ENCODE data around the gene MRPS18B.
"Not testable (repeated sequence)": the region's sequence is repeated elsewhere in the genome, so short reads cannot be mapped to it uniquely, and the experiment has no call there.

The MRPS18B gene

DNA sequence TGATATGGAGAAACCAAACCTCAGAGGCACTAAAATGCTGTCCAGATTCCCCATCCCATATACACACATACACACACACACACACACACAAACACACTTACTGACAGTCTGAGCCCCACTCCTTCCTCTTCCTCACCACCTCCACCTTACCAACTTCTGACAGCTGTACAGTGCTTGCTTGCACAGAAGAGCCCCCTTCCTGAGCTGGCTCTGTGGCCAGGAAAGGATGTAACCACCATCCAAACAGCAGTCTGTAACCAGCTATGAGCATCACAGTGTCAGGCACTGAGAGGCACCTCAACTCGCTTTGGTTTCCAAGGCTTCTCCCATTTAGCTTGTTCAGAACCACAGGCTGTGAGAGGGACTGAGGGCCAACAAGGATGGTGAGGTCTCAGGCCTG lies 23.4 kb downstream of the MRPS18B start:
- DNase-seq (ENCODE audit: low read depth in 2 of 2) = no peak

DNA sequence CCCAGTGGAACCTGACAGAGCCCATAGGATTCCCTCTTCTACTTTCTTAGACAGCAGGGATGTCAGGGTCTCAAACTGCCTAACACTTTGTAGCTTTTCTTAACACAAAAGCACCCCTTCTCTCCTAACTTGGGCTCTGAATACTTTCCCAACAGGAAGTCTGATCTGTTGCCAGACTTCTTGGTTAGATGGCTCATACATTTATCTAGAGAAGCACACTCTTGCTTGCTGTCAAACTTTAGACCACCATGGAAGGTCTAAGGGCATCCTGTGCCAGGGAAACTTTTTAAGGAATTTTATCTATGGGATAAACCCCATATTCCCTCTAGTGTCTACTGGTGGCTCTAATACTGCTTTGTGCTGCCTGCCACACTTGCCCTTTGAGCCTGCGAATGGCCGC lies 26.0 kb downstream of the MRPS18B start:
- no peak for DNase-seq (ENCODE audit: low read depth in 2 of 2)

- no peak for DNase-seq (ENCODE audit: low read depth in 2 of 2)
These were observed 27.1 kb downstream of the MRPS18B start for GRCh38 chr6:30644769-30645168.

DNA sequence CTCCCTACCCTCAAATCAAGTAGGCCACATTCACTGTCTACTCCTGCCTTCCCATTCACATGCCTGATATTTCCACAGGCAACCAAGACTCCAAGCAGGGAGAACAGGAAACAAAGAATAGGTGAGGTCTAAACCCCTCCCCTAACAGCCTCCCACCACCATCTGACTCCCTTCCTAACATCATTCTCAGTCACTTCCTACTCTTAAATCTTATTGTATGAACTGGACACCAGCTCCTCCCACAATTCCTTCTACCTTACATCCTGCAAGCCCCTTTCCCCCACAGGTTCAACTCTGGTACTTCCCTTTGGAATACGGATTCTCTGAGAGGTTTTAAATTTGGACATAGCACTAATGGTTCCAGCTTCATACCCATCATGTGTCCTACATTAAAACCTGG lies 28.3 kb downstream of the MRPS18B start:
- no peak for DNase-seq (ENCODE audit: low read depth in 2 of 2)

GRCh38 chr6:30646450-30647241 lies 29.0 kb downstream of the MRPS18B start, which contains the start of gene C6orf136:
TSS of gene C6orf136 (plus strand) at chr6:30647133. CDS start at chr6:30647232, 99 bp downstream.
- DNase-seq (ENCODE audit: low read depth in 2 of 2) = peak; percentile 87 to 88

GRCh38 chr6:30647242-30648116 lies 29.8 kb downstream of the MRPS18B start:
- DNase-seq (ENCODE audit: low read depth in 2 of 2) = peak; percentile 74 to 80

DNA sequence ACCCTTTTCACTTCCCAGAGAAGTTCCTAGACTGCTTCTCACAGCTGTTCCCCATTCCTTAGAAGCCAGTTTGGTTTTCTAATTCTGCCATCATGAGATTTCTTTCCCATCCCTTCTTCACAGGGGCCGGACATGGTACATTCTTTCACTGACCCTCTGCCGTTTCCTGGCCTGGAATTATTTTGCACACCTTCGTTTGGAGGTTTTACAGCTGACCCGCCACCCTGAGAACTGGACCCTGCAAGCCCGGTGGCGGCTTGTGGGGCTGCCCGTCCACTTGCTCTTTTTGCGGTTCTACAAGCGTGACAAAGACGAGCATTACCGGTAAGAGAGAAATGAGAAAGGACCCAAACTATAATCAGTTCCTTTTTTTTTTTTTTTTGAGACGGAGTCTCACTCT lies 33.5 kb downstream of the MRPS18B start:
- DNase-seq (ENCODE audit: low read depth in 2 of 2) = no peak

GRCh38 chr6:30654798-30655742 lies 37.4 kb downstream of the MRPS18B start:
- DNase-seq (ENCODE audit: low read depth in 2 of 2) = no peak

DNA sequence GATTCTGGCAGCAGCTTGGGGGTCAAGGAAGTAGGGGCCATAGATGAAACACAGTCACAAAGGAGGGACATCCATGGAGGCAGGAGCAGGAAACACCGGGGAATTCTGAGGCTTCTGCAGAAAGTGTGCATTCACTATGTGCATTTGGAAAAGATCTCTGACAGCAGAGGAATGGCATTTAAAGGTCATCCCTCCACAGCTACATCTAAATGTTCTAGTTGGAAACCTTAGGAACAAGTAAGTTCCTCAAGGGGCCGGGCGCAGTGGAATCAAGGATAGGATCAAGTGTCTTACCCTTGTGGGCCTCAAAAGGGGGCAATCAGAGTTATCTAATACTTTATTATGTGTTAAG lies 38.1 kb downstream of the MRPS18B start:
- no peak for DNase-seq (ENCODE audit: low read depth in 2 of 2)

GRCh38 chr6:30656513-30656912 lies 38.9 kb downstream of the MRPS18B start:
- DNase-seq (ENCODE audit: low read depth in 2 of 2) = no peak

DNA sequence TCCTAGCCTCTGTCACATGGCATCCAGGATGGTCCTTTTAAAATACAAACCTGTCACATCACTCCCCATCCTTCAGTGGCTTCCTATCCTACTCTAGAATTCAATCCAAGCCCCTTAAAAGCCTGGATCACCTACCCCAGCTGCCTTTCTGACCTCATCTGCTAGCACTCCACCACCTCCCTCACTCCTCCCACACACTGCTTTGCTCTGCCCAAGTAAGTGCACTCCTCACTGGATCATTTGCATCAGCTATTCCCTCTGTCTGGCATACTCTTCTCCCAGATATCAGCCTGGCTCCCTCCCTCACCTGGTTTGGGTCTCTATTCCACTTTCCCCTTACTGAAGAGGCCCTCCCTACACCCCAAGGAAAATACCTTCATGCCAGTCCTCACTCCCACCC lies 39.8 kb downstream of the MRPS18B start:
- DNase-seq (ENCODE audit: low read depth in 2 of 2) = no peak

GRCh38 chr6:30657922-30658321 lies 40.3 kb downstream of the MRPS18B start:
- DNase-seq (ENCODE audit: low read depth in 2 of 2) = not testable (repeated sequence)

GRCh38 chr6:30664994-30665767 lies 47.5 kb downstream of the MRPS18B start:
- DNase-seq (ENCODE audit: low read depth in 2 of 2) = no peak

GRCh38 chr6:30666300-30666699 lies 48.7 kb downstream of the MRPS18B start:
- DNase-seq (ENCODE audit: low read depth in 2 of 2) = peak; percentile 50 to 53

DNA sequence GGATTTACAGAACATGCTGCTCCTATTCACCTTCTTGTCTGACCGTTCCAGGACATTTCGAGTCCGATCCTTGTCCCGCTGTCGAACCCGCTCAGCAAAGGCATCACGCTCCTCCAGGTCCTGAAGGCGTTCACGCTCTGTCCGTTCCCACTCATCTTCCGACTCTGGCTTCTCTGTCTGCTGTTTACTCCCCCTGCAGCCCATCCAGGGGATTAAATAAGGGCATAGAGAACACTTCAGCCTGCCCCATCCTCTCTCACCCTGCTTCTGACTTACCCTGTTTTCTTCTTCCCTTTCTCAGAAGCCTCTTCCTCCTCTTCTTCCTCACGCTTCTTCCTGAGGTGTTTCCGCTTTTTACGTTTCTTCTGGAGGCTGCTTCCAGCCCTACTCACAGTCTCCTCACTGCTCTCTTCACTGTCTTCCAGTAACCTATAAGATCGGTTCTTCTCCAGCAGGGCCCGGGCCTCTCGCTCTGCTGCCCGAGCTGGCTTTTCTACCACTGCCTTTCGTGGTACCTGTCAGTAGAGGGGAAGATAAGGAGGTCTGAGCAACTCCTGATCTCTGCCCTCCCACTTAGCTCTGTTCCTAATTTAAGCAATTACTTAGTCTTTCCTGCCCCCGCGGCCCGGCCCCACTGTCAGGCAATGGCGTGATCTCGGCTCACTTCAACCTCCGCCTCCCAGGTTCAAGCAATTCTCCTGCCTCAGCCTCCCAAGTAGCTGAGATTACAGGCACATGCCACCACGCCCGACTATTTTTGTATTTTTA lies 53.3 kb downstream of the MRPS18B start:
- no peak for DNase-seq (ENCODE audit: low read depth in 2 of 2)

DNA sequence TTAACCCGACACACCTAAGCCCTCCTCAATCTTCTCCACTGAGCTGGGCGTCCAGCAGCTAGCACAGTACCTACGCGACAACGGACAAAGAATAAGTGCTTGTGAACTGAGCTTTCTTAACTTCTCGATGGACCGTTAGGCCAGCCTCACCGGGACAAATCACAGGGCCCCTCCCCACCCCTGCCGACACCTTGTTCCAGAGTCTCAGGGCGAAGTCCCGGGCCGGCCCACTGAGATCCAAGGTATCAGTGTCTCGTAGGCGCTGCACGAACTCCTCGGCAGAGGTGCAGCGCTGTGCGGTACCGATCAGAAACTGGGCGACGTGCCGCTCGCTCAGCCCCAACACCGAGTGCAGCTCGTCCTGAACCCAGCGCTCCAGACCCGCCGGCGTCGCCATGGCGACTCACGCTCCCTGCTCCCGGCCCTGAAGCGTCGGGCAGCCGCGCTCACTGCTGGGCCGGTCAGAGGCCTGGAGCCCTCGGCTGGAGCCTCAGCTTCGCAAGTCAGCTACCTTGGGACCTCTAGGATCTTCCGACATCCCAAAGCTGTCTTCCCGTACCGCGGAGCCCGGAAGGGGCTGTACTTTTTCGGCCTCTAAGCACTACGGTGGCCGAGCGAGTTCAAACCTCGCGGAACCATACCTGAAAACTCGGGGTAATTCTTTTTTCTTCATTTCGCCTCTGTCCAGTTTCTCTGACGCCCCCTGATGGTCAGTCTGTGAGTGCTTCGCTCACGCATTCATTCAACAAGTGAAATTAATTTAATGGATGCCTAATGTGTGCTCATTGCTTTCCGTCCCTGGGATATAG lies 55.0 kb downstream of the MRPS18B start, which contains the start of gene DHX16:
TSS of gene DHX16 (minus strand) at position 562 of the 809 bp plus-strand sequence. CDS start at position 397, 165 bp downstream.
- DNase-seq (ENCODE audit: low read depth in 2 of 2) = peak; percentile 83 to 85

Data from stimulated activated CD8-positive, alpha-beta memory T cell treated with anti-CD3 and anti-CD28 coated beads, Interleukin-15, amount 100 ng/mL, for 48 hours (primary cell).